WTC11 (cell line): ENCODE results near the gene LAMC2. TPM values are rescaled to one million over a fixed set of nuclear protein-coding genes. Genes with fewer than 3 reads are reported as not detected.

Source experiments
- ATAC-seq: fragments of 200-7000 bp; cut with Tn5 transposase; 2 replicates; pipeline ENCODE4 v1.10.0; 2021; ENCODE audit warnings: mild to moderate bottlenecking, moderate library complexity
- CTCF ChIA-PET: fragments of 300-600 bp; sonication (Branson Sonifier 250); formaldehyde crosslinking; loops from one replicate; lab custom pipeline; 2021; ENCODE audit warnings: antibody characterized with exemption; lab: Charles Lee
- POLR2A ChIA-PET: fragments of 350-600 bp; sonication (Branson Sonifier 250); formaldehyde crosslinking; loops from one replicate; lab custom pipeline; 2021; ENCODE audit warnings: antibody characterized with exemption; lab: Charles Lee
- DNase-seq: peaks from one replicate; pipeline ENCODE4 v3.0.0; 2021; ENCODE audit warnings: low spot score
- H3K27ac Mint-ChIP-seq: 2 replicates; pipeline ENCODE4 v1.8.0; 2021; ENCODE audit warnings: mixed read lengths
- H3K27me3 Mint-ChIP-seq: 2 replicates; pipeline ENCODE4 v1.8.0; 2021; ENCODE audit warnings: low read depth, mild to moderate bottlenecking, moderate library complexity, mixed read lengths
- H3K36me3 Mint-ChIP-seq: 2 replicates; pipeline ENCODE4 v1.8.0; 2021; ENCODE audit warnings: mixed read lengths
- H3K4me1 Mint-ChIP-seq: 2 replicates; pipeline ENCODE4 v1.8.0; 2022; ENCODE audit warnings: mixed read lengths
- H3K4me3 Mint-ChIP-seq: 2 replicates; pipeline ENCODE4 v1.8.0; 2021; ENCODE audit warnings: mild to moderate bottlenecking, moderate library complexity, mixed read lengths
- H3K9me3 Mint-ChIP-seq: 2 replicates; pipeline ENCODE4 v1.8.0; 2021; ENCODE audit warnings: mixed read lengths
- ATF2 ChIP-seq: sonication (generic); formaldehyde crosslinking; IDR thresholded peaks from 2 replicates; pipeline ENCODE4 v1.8.1; 2022; ENCODE audit warnings: low read depth, missing genetic modification reagents, borderline replicate concordance
- ATF3 ChIP-seq: sonication (generic); formaldehyde crosslinking; conservative IDR thresholded peaks from 2 replicates; pipeline ENCODE4 v1.8.1; 2022; ENCODE audit warnings: mild to moderate bottlenecking, missing genetic modification reagents
- E2F1 ChIP-seq: sonication (generic); formaldehyde crosslinking; IDR thresholded peaks from 2 replicates; pipeline ENCODE4 v1.8.0; 2022; ENCODE audit warnings: mild to moderate bottlenecking, missing genetic modification reagents
- GABPB1 ChIP-seq: sonication (generic); formaldehyde crosslinking; IDR thresholded peaks from 2 replicates; pipeline ENCODE4 v1.8.1; 2023; ENCODE audit warnings: mild to moderate bottlenecking, missing genetic modification reagents
- GTF2I ChIP-seq: fragments of 250-450 bp; sonication (Bioruptor Pico); conservative IDR thresholded peaks from 2 replicates; pipeline ENCODE4 v1.4.0; 2021; ENCODE audit warnings: mild to moderate bottlenecking
- IRF1 ChIP-seq: sonication (generic); formaldehyde crosslinking; IDR thresholded peaks from 2 replicates; pipeline ENCODE4 v1.8.0; 2023; ENCODE audit warnings: missing genetic modification reagents
- NFATC4 ChIP-seq: fragments of 250-450 bp; sonication (Bioruptor Pico); IDR thresholded peaks from 2 replicates; pipeline ENCODE4 v1.9.0; 2021; ENCODE audit warnings: mild to moderate bottlenecking
- NFYB ChIP-seq: sonication (generic); formaldehyde crosslinking; conservative IDR thresholded peaks from 2 replicates; pipeline ENCODE4 v1.8.0; 2022; ENCODE audit warnings: low read depth, missing genetic modification reagents
- PREB ChIP-seq: sonication (generic); formaldehyde crosslinking; IDR thresholded peaks from 2 replicates; pipeline ENCODE4 v1.8.1; 2022; ENCODE audit warnings: mild to moderate bottlenecking, missing genetic modification reagents, moderate library complexity, borderline replicate concordance
- PRRX2 ChIP-seq: fragments of 250-450 bp; sonication (Bioruptor Pico); IDR thresholded peaks from 2 replicates; pipeline ENCODE4 v1.8.0; 2021; ENCODE audit warnings: mild to moderate bottlenecking
- TP53 ChIP-seq: sonication (generic); formaldehyde crosslinking; IDR thresholded peaks from 2 replicates; pipeline ENCODE4 v1.8.1; 2023; ENCODE audit warnings: mild to moderate bottlenecking, missing genetic modification reagents
- ZMAT4 ChIP-seq: fragments of 250-450 bp; sonication (Bioruptor Pico); IDR thresholded peaks from 2 replicates; pipeline ENCODE4 v1.9.0; 2021; ENCODE audit warnings: mild to moderate bottlenecking
- ZNF396 ChIP-seq: fragments of 250-450 bp; sonication (Bioruptor Pico); IDR thresholded peaks from 2 replicates; pipeline ENCODE4 v1.8.0; 2021; ENCODE audit warnings: mild to moderate bottlenecking, moderate library complexity, borderline replicate concordance
- ZNF532 ChIP-seq: fragments of 250-450 bp; sonication (Bioruptor Pico); IDR thresholded peaks from 2 replicates; pipeline ENCODE4 v1.9.0; 2021; ENCODE audit warnings: mild to moderate bottlenecking, borderline replicate concordance
- total RNA-seq: library from RNA; stranded (reverse); gene quantifications from 3 replicates; pipeline ENCODE4 v1.2.3, GENCODE V29; 2021

The LAMC2 gene
- total RNA-seq, 1 experiment from 2014 or later = 7.9 TPM

GRCh38 chr1:183180634-183181056 lies 5.4 kb upstream of the LAMC2 start:
- Mint-ChIP-seq H3K36me3 (no peaks in the 10 kb centered on the region), H3K9me3 (no peaks in the 10 kb centered on the region), H3K4me1 (peaks cover 18% of the 10 kb centered on the region), H3K27me3 (no peaks in the 10 kb centered on the region)
- TF ChIP-seq ZMAT4 (CRISPR knock-in tag) = no peak
- TF ChIP-seq IRF1 = no peak
- TF ChIP-seq PREB (CRISPR knock-in tag) = no peak
- TF ChIP-seq E2F1 (CRISPR knock-in tag) = no peak
- TF ChIP-seq, all 79 proteins: peak for 0
- ChIA-PET CTCF (no interaction called here), POLR2A (no interaction called here)
- H3K4me3 Mint-ChIP-seq = no peak overlapping the region
- DNase-seq (no peak), ATAC-seq (no peak)
- H3K27ac Mint-ChIP-seq = no peak overlapping the region

- Mint-ChIP-seq H3K27me3 (no peaks in the 10 kb centered on the region; the same call in 1 of the 2 replicates), H3K9me3 (no peaks in the 10 kb centered on the region), H3K36me3 (no peaks in the 10 kb centered on the region), H3K4me1 (peaks cover 10% of the 10 kb centered on the region), H3K4me3 (peak overlapping the region; percentile 79), H3K27ac (peak overlapping the region; percentile 94; the same call in 1 of the 2 replicates)
- DNase-seq = no peak
- CTCF ChIA-PET = interaction anchor here (0.7 to 2.1 kb wide), 3 partner anchors 19 to 48 kb away, joined by 3 to 10 read pairs (median 4); no protein-coding TSS in a partner anchor
- POLR2A ChIA-PET = no interaction called here
- ATAC-seq = no peak
- TF ChIP-seq ZNF532 (no peak), NFYB (CRISPR knock-in tag) (no peak), NFATC4 (CRISPR knock-in tag) (no peak), ZNF396 (no peak)
Observed at GRCh38 chr1:183186841-183187240, 777 bp downstream of the LAMC2 start.

GRCh38 chr1:183188240-183188639 lies 2.2 kb downstream of the LAMC2 start:
- Mint-ChIP-seq H3K4me3 (no peak overlapping the region), H3K27me3 (no peaks in the 10 kb centered on the region; the same call in 1 of the 2 replicates), H3K4me1 (peaks cover 16% of the 10 kb centered on the region), H3K36me3 (no peaks in the 10 kb centered on the region), H3K27ac (no peak overlapping the region), H3K9me3 (no peaks in the 10 kb centered on the region)
- ATAC-seq (no peak), DNase-seq (no peak)
- ChIA-PET CTCF (no interaction called here), POLR2A (interaction anchor here (1.0 kb wide), 1 partner anchor 10 kb away, joined by 6 read pairs; no protein-coding TSS in a partner anchor)
- TF ChIP-seq ATF3 (CRISPR knock-in tag) = no peak
- no peak for TF ChIP-seq PRRX2 (CRISPR knock-in tag)
- no peak for TF ChIP-seq GABPB1 (CRISPR knock-in tag)
- TF ChIP-seq ATF2 (CRISPR knock-in tag) = no peak
- no peak for TF ChIP-seq TP53 (CRISPR knock-in tag)
- TF ChIP-seq GTF2I (CRISPR knock-in tag) = no peak
- no peak for TF ChIP-seq ZNF532
